ENCODE data around the gene USP49. TPM values are rescaled to one million over a fixed set of nuclear protein-coding genes. Genes with fewer than 3 reads are reported as not detected.

The USP49 gene
- polyA plus RNA-seq, 1 of the 3 experiments (the other 2 are of a cell fraction): 2.4 TPM

GRCh38 chr6:41787219-41787917 is 107.8 kb downstream of the USP49 start, which contains the start of gene TOMM6 (continued):
- peak; percentile 89; the same call in 1 of the 2 replicates for TF ChIP-seq MAX (IDR thresholded peaks at IDR 0.05; ENCODE audit: low read depth)
- no peak for TF ChIP-seq JUND (IDR thresholded peaks at IDR 0.05)
- peak; percentile 81 for TF ChIP-seq MXI1 (IDR thresholded peaks at IDR 0.05; ENCODE audit: low read depth, low read length)
- no peak for TF ChIP-seq RCOR1 (IDR thresholded peaks at IDR 0.05; ENCODE audit: low read length)
- TF ChIP-seq TCF12 (IDR thresholded peaks at IDR 0.05): no peak
- TF ChIP-seq RFX5 (IDR thresholded peaks at IDR 0.05; ENCODE audit: low read length): no peak
- TF ChIP-seq IRF3 (IDR thresholded peaks at IDR 0.05; ENCODE audit: low read depth, low read length): no peak
- peak; percentile 96 for TF ChIP-seq GABPA (IDR thresholded peaks at IDR 0.05; ENCODE audit: low read depth)
- TF ChIP-seq FOSL2 (IDR thresholded peaks at IDR 0.05; ENCODE audit: borderline replicate concordance, low read depth): no peak
- peak; percentile 86 for TF ChIP-seq SIN3A (IDR thresholded peaks at IDR 0.05; ENCODE audit: borderline replicate concordance, low read depth, low read length)
- no peak for TF ChIP-seq USF1 (IDR thresholded peaks at IDR 0.05; ENCODE audit: borderline replicate concordance, low read depth)
- TF ChIP-seq TAF1 (IDR thresholded peaks at IDR 0.05; ENCODE audit: borderline replicate concordance, low read depth, low read length): peak; percentile 95
- no peak for TF ChIP-seq NFIC (IDR thresholded peaks at IDR 0.05; ENCODE audit: borderline replicate concordance)
- peak; percentile 93 for TF ChIP-seq YY1 (IDR thresholded peaks at IDR 0.05; ENCODE audit: low read depth)
- TF ChIP-seq POLR2AphosphoS5 (IDR thresholded peaks at IDR 0.05; ENCODE audit: low read depth, low read length): peak; percentile 96
- TF ChIP-seq EP300 (IDR thresholded peaks at IDR 0.05; ENCODE audit: borderline replicate concordance in 1 of 2, low read depth in 1 of 2, low read length in 1 of 2): no peak
- TF ChIP-seq CTCF (IDR thresholded peaks at IDR 0.05): peak; percentile 70
- peak; percentile 93 for TF ChIP-seq ELF1 (IDR thresholded peaks at IDR 0.05)
- TF ChIP-seq CHD2 (IDR thresholded peaks at IDR 0.05; ENCODE audit: low read length, partially characterized antibody): peak; percentile 63
- peak; percentile 1; the same call in 1 of the 2 replicates for TF ChIP-seq SMC3 (IDR thresholded peaks at IDR 0.05; ENCODE audit: low read depth, low read length)
- TF ChIP-seq EZH2phosphoT487 (IDR thresholded peaks at IDR 0.05; ENCODE audit: borderline replicate concordance, low read depth): no peak
